Fibroblast of peridontal ligament (primary cell): ENCODE data around the gene CFAP91.

ENCODE experiments used
- DNase-seq: peaks from one replicate; pipeline ENCODE4 v3.0.0-alpha.2; 2010; ENCODE audit errors: extremely low read depth

CFAP91 gene

DNA sequence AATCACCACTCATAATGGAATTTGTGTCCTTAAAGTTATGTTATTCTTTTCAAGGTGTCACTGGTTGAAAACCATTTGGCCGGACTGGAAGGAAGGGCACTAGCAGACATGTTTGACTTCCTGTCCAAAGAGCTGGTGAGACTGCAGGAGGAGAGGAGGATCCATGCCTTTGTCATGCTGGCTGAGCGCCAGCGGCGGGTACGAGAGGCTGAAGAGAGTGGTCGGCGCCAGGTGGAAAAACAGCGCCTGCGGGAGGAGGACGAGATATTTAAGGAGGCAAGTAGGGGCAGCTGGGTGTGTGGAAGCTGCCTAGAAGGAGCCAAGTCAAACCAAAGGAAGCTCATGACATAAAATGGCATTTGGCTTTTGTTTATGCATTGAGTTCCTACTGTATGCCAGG, 41.1 kb downstream of the CFAP91 start:
- no peak for DNase-seq

DNA sequence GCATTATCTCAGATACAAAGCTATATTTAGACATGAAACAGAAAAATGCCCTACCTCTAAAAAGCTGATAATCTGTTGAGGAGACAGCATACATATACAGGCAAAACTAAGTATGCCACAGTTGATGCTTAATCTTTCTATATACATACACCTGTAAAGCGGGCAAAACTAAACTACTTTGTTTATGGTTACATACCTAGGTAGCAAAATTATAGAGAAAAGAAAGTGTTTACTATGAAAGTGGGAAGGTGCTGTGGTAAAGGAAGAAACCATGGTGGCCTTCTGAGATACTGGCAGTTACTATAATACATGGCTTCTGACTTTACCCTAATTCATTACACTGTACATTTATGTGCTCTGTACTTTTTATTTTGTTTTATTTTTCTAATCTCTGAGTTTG, 43.1 kb downstream of the CFAP91 start:
- DNase-seq = no peak

DNA sequence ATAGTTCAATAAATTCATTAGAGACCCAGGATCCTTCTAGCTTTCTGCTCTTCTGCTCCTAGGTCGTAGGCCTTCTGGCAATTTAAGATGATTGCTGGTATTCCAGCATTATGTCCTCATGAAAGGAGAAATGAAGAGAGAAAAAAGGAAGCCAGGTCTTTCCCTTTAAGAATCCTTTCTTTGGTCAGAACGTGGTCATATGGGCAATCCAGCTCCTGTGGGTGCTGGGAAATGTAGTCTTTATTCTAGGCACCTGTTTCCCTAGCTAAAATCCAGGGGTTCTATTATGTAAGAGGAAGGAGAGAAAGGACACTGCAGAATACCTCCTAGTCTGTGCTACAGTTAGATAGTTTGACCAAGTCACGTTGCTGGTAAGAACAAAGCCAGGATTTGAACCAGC, 43.6 kb downstream of the CFAP91 start:
- no peak for DNase-seq

DNA sequence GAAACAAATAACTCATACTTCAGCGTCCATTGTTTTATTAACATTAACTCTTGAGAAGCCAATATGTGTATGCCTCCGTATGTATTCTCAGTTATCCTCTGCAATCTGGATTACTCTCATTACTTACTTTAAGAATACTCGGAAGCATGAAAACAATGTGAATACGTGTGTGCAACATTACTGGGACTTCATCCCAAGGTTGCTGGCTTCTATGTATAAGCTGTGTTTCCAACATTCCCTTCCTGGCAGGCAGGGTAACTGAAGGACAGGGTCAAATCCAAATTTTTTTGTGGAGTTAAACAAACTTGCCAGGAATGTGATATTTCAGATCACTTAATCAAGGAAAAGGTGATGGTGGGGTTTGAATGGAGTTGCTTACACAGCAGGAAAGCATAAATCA, 44.5 kb downstream of the CFAP91 start:
- DNase-seq = no peak

DNA sequence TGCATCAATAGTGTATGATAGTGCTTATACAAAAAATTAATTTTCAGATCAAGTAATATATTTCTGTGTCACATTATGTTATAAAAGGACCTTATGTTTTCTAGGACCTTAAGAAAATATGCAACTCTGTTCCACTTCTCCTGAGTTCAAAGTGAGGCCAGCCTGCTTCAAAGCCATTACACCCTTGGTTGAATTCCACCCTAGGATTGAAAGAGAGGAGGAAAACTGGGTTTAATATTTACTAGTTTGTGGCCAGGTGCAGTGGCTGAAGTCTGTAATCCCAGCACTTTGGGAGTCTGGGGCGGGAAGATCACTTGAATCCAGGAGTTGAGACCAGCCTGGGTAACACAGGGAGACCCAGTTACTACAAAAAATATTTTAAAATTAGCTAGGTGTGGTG, 46.2 kb downstream of the CFAP91 start:
- no peak for DNase-seq

DNA sequence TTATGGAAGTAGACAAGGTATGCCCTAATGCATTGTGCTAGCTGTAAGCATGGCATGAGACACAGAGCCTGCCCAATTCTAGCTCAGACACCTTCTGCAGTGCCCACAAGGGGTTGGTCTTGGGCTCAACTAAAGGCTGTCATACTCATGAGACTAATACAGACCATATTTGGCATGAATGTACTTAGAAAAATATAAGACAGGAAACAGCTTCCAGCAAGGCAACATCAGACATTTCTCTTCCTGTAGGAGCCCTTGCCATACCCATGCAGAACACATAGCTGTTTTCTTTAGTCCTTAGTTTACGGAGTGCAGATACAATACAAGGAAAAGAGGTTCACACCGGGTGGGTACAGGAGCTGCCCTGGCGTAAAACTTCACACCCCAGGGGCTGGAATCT, 48.6 kb downstream of the CFAP91 start:
- no peak for DNase-seq
